Heart left ventricle (tissue), 13 donors: ENCODE measurements around the gene IGLON5.

Experiments
- CTCF ChIP-seq, 12 donors: fragments of 200-600 bp; sonication (generic) in 4 of 12; IDR thresholded peaks; one replicate each; pipeline versions ENCODE4 v1.5.0 to v1.8.0; 2018 to 2022; ENCODE audit warnings: antibody characterized with exemption in 12 of 12, mild to moderate bottlenecking in 5 of 12
- POLR2A ChIP-seq, 2 donors: fragments of 450-650 bp; IDR thresholded peaks; one replicate each; pipeline ENCODE4 v1.6.1; 2017; ENCODE audit warnings: antibody characterized with exemption in 2 of 2, mild to moderate bottlenecking in 2 of 2, moderate library complexity in 2 of 2
- donor health status: ischemic (EF 13 %, LVEDD 7.1; RV severe dilation, severe dysfunction).
- donor health status: DM: no; HTN: yes; CAD: no.
- donor health status: DM: no; HTN: no; CAD: no.
- donor health status: ischemic (EF 25% LVEDD 6.9; RV normal size, moderate dysfunction).
- donor health status: ischemic (EF 25% LVEDD 5.7; RV mildly dilated, moderate dysfunction).
- donor health status: ischemic (EF 35%, LVEDD 5.7; RV mildly dilated, moderate dysfunction).
- donor health status: nonischemic (EF 11% LVEDD 7.7; RV severe dilation, severe dysfunction).
- donor health status: DM: yes; HTN: yes; CAD: no.
- donor health status: PGD.
- donor health status: ischemic (EF 29% LVEDD 5.4; RV normal size, mild dysfunction).
- donor health status: nonischemic (EF 23%, LVEDD 6.1; RV moderate dilation, normal function).

GRCh38 chr19:51361239-51361638, 49.8 kb downstream of the IGLON5 start:
- no peak for TF ChIP-seq CTCF (IDR thresholded peaks at IDR 0.05)
- TF ChIP-seq POLR2A (IDR thresholded peaks at IDR 0.05), result no peak
